DMS 273 treated with DMSO at 0.1 percent for 48 hours (cell line): ENCODE data around the gene TTC3.

Source experiments
- DNase-seq: peaks from one replicate; lab custom pipeline; 2025; lab: John Stamatoyannopoulos, UW

TTC3 gene

DNA sequence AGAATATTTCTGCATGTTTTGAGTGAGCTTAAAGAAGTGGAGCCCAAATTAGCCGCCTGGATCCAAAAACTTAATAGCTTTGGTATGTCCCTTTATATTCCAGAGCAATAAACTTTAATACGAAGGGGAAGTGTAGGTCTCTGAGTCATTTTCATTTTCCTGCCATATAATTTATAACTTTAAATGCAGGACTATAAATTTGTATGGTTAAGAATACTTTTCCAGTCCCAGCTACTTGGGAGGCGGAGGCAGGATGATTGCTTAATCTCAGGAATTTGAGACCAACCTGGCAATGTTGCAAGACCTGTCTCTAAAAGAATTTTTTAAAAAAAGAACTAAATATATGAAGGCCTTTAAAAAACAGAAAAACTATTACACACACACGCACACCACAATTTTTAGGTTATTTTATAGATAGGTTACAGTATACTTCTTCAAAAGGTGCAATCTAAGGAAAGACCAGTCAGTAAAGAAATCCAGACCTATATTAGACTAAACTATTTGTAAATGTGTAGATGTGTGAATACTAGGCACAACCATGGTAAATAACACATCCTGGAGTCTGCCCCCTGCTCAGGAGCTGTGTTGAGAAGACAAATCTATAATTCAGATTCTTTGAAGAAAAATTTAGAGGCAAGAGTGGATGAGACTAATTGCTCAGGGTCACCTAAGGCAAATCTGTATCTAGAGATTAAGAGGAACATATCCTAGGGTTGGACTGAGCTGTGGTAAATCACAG lies 80.3 kb downstream of the TTC3 start:
- DNase-seq, result no peak

DNA sequence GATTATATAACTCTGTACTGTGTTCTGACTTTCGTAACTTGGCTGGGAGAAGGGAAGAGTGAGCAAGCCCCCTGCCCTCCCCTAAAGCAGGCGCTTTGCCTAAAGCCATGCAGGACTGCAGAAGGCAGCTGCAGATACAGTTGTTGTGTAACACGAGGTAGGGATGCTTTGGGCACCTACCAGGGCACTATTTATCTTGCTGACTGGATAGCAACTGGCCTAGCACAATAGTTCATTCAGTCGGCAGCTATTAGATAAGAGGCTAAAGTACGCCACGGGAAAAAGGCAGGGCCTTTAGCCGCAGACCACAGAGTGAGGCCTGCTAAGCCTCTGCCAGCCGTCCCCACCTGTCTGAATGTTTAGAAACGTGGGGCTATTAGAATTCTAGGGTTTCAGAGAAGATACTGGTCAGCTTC lies 80.9 kb downstream of the TTC3 start:
- no peak for DNase-seq

DNA sequence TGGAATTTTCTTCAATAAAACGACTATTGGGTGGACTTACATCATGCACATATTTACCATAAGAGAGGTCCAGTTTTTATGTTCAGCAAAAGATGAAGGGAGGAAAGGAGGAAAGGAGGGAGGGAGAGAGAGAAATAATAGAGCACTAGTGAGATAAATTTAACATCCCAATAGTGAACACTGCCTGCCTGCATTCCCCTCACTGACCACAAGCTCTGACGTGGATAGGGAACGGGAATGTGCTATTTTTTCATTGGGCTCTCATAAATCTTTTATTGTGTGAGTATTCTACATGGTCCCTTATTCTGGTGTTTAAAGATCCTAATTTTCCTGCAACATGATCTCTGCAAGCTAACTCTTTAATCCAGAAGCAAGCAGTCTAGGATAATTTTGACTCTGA lies 82.1 kb downstream of the TTC3 start:
- DNase-seq, result no peak

DNA sequence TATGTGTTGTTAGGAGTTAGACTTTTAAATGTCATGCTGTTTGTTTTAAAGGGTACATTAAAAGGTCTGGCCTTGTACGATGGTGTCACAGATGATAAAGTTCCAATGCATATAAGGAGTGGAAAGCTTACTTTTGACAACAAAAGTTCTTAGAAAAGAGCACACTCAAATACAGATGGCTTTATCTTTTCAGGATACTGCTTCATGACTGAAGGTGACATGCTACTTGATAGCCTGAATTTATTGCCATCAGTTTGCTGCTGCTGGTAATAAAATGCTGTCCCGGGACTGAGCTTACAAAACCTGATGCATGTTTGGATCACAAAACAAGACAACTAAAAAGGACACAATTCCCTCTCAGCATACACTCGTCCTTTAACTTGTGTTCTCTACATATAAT lies 84.9 kb downstream of the TTC3 start:
- no peak for DNase-seq

DNA sequence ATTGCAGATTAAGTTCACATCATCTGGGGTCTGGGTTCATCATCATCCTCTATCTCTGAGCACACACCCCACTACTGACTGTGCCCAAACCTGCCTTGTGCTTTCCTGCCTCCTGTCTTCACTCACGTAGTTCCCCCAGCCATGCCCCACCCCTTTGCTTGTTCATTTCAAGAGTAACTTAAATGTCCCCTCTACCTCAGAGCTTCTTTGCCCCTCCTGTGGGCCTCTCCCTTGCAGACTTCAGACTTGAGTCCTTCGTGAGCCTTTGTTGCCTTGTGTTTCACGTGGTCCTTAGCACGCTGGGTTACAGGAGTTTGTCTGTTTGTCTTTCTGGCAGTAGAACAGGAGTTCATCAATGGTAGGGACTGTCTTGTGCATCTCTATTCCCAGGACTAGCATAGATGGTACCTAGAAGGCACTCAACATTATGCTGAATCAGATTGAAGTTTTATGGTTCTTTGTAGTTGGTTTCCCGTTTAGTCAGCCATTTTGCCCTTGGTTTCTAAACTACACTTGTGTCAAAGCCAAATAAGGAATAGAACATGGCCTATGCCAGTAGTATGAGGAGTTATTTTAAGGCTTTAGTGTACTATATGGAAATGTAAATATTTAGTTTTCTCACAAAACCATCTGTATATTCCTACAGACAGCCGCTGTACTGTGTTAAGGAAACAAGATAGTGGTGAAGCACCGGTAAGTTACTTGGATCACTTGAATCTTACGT lies 86.2 kb downstream of the TTC3 start:
- DNase-seq, result no peak

DNA sequence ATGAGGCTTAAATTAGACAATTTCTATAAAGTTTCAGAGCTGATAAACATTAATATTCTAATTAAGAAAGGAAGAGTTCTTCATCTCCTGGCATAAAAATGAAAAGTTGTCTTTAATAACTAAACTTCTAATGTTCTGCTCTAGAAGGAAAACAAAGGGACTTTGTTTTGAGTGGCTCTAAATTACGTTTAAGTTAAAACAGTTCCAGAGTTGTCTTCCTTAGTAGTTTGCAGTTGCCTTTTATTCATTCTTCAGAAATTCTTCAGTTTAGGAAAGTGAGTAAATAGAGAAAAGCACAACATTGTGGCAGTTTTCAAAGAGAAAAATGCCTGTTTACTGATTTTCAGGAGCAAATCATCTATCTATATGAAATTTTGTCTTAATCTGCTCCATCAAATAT lies 86.9 kb downstream of the TTC3 start:
- DNase-seq, result no peak

DNA sequence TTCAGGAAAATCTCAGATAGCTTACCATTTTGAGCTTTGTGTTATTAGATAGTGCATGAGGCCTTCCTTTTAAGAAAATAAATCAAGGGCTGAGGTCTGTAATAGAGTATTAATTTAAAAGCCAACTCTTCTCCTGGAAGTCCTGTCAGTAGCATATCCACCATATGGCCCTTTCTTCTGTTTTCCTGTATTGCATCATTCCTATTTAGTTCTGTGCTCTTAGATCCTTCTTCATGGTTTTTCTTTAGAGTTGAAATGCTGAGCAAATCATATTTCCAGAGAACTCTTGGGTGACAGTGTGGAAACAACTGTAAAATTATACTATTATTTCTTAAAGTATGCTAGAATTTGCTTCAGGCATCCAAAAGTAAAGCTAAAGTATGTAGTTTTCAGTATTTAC lies 91.7 kb downstream of the TTC3 start:
- DNase-seq, result no peak

DNA sequence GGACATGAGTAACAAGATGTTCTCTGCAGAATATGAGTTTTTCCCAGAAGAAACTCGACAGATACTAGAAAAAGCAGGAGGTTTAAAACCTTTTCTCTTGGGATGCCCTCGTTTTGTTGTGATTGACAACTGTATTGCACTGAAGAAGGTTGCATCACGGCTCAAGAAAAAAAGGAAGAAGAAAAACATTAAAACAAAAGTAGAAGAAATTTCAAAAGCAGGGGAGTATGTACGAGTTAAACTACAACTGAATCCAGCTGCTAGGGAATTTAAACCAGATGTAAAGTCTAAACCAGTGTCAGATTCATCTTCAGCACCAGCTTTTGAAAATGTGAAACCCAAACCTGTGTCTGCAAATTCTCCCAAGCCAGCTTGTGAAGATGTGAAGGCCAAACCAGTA lies 92.5 kb downstream of the TTC3 start:
- DNase-seq, result no peak

DNA sequence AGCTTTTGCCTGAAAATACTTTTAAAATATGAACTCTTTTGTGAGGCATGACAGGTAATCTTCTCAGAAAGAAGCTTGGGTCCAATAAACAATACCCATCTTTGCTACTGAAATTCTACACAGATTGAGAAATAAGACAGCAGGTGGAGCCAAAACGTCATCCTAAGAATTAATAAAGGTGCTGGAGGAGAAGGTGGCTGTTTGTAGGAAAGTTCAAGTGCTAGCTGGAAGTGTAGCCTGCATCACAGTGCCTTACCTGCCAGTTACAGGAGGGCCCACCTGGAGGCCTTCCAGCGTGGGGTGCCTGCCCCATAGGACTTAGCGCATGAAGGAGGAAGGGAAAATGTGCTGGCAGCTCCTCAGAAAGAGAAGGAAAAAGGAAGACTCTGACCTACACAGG lies 93.7 kb downstream of the TTC3 start:
- DNase-seq, result no peak

DNA sequence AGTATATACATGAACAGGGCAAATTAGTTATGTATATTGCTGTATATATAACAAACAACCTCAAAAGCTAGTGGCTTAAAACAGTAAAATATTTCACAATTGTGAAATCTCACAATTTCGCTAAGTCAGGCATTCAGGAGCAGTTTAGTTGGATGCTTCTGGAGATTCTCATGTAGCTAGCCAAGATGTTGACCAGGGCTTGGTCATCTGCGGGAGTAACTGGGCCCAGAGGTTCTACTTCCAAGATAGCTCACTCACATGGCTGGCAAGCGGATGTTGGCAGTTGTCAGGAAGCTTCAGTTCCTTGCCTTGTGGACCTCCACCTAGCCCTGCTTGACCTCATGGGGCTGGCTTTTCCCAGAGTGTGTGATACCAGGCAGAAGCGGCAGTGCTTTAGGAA lies 95.6 kb downstream of the TTC3 start:
- DNase-seq, result no peak

DNA sequence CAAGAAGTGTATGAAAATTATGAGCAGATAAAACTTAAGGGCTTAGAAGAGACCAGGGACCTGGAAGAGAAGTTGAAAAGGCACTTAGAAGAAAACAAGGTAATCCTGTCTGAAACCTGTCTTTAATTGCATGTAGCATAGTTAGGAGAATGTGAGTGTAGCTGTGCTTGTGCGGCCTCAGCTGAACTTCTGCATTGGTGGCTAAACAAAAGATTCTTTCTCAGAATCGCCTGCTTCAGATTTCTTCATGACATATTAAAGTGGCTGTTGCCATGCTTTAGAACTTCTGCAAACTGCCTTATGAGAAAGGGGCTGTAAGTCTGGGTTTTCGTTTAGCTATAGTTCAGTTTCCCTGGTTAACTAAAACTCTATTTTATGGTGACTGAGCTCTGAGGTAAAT lies 99.6 kb downstream of the TTC3 start:
- no peak for DNase-seq

DNA sequence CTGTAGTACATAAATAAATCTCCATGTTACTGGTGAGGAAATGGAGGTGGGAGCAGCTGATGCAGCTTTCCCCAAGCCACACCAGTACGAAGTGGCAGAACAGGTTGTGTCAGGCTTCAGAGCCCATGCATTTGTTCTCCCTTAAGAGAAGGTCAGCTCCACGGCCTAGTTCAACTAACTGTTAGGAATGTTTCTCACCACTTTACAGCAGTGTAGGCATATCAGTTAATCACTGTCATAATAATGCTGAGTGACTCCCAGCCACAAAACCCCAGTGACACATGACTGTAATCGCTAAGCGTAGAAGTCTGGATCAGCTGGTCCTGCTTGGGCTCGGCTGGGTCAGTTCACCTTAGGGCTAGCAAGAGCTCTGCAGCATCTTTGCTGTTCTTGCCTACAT lies 103.7 kb downstream of the TTC3 start:
- no peak for DNase-seq

DNA sequence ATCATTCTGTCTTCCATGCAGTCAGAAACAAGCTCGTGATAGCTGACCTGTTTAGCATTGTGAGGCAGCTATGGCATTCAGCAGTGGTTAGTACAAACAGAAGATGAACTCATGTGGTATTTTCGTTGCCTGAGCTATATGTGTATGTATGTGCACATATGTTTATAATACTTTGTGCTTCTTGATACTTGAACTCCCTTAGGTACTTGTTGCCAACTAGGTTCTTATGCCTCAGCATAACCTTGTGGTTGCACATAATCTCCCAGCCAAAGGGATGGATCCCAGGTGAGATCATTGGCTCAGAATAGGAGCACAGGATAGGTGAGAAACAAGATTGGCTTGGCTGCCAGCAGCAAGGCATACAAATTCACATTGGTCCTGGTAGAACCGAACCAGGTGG lies 108.0 kb downstream of the TTC3 start:
- DNase-seq, result no peak

DNA sequence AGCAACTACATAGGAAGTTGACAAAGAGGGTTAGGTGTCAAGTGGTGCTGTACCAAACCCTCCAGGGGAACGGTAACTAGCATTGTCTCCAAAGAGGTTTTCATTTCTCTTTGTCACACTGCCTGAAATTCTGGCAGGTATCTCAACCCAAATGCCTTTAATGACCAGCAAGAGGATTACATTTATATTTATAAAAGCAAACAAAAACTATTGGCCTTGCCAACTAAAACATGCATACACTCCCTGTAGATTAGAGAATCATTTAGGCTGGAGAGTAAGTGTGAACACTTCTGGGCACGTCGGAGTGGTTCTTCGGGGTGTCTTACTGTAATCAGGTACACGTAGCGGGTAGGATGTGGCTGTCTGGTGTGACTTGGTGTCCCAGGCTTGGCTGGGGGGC lies 109.2 kb downstream of the TTC3 start:
- DNase-seq, result no peak

DNA sequence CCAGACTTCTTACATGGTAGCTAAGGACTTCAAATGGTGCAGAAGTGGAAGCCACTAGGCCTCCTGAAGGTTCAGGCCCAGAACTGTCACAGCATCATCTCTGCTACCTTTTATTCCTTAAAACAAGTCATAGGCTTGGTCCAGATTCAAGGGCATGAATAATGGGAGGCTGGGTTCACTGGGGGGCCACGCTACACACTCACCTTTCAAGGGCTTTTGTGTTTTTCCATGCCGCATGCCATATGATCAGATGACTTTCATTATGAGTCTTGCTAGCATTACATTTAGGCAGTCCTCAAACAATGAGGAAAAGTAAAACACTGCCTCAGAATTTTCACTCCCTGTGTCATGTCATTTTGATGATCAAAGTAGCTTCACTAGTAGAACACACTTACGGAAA lies 110.7 kb downstream of the TTC3 start:
- DNase-seq, result no peak

DNA sequence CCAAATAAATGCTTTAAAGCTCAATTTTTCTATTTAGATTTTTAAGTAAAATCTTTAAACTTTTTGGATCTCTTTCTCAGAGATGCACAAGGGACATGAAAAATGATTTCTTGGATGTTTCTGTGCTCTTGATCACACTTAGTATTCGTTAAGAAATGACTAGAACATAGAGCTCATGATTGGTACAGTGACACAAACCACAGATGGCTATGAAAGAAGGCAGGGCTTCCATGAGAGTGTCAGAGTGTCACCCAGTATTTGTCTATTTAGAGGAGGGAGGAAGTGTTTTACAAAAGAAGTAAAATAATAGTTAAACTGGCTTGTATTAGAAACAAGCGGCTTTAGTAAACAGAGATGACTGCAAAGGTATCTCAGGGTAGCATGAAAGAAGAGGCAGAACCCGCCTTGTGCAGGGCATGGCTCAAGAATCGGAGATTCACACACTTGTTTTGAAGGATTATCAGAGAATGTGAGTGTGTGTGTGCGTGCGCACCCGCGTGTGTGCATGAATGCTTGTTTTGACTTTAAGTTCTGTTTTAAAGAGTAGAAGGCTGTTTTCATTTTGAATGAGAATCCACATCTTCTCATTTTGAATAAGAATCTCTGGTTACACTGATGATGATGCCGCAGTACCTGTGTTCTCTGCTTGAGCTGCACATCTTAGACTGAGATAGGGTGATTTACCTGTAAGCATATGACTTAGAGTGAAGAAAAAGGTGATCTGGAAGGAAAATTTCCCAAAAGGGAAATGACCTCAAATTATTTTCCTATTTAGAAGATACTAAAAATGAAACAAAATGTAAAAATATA lies 111.9 kb downstream of the TTC3 start:
- no peak for DNase-seq

DNA sequence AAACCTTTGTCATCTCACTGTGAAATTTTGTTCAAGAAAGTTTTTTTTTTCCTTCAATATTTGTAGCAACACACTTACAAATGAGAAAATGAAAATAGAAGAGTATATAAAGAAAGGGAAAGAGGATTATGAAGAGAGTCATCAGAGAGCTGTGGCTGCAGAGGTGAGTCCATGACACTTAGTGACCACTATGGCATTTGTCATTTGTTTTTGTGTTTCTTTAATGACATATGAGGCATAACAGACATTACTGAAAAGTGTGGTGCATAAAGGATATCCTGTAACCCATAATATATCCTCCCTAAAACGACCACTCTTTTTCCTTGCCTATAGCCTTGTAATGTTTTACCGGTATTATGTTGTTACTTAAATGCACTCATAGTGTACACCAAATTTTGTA lies 113.9 kb downstream of the TTC3 start:
- no peak for DNase-seq

DNA sequence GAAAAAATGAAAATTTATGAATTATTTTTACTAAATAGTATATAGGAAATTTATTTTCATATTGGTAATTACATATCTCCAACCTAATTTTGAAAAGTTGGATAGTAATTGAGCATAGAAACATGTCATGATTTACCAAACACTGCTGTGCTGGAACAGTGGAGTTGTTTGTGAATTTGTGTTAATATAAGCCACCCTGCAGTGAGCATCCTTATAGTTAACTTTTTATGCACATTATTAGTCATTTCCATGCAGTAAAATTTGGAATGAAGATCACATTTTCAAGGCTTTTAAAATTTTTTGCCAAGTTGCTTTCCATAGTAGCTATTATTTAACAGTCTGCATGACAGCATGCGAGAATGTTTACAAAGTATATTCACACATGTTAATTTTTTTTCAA lies 115.8 kb downstream of the TTC3 start:
- no peak for DNase-seq

DNA sequence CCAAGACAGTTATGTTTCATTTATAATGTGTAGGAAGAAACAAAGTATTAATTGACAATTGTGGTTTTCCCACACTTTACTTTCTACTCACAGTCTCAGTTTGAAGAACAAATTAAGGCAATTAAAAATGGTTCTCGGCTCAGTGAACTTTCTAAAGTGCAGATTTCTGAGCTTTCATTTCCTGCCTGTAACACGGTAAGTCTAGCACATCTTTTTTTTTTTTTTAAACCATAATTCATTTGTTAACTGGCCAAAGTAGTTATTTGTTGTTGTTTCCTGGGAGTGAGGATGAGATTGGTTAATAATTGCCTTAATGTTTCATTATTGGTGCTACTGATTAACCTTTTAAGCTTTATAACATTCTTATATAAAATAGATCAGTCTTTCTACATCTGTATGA lies 119.0 kb downstream of the TTC3 start:
- DNase-seq, result no peak

DNA sequence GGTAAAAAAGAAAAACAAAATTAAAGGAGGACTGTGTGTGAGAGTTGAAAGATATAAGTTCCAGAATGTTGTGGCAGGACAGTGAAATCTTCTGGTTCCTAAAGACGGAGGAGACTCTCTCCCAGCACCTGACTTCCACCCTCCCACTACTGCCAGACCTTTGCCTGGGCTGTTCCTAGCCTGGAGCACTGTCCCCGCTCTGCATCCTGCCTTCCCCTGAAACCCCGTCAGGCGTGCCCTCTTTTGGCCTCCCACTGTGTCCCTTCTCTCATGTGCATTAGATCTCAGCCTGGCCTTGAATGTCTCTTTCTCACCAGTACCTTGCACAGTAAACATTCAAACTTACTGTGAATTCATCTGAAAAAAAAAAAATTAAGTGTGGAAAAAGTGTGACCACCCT lies 120.0 kb downstream of the TTC3 start:
- DNase-seq, result no peak

DNA sequence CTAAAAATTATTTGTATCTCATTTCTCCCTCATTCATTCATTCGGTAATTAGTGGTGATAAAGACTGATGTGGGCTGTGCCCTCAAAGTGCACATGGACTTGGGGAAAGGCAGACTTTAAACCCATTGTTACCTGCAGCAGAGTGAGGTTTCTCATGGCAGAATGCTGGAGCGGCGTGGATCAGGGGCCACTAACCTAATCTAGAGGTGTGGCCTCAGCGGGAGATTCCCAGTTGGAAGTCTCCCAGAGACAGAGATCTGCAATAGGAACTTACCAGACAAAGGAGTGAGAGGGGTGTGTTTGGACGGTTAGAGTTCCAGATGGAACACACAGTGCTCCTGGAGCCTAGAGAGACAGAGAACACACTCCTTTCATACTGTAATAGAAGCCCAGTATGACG lies 120.6 kb downstream of the TTC3 start:
- DNase-seq, result no peak

DNA sequence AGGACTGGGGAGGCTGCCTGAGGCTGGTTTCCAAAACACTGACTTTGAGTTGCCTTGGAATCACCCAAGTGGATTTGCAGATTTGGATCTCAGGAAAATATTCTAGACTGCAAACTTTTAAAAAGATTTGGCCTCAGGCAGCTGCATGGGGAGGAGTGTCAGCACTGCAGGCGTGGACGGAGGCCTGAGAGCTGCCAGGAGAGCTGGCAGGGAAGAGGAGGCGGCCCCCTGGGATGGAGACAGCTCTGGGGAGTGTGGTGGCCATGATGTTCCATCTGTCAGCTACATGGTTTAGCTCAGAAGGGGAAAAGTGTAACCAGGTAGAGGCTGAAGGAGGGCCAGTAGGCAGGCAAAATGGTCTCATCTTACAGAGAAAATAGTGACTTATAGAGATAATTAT lies 122.0 kb downstream of the TTC3 start:
- no peak for DNase-seq

DNA sequence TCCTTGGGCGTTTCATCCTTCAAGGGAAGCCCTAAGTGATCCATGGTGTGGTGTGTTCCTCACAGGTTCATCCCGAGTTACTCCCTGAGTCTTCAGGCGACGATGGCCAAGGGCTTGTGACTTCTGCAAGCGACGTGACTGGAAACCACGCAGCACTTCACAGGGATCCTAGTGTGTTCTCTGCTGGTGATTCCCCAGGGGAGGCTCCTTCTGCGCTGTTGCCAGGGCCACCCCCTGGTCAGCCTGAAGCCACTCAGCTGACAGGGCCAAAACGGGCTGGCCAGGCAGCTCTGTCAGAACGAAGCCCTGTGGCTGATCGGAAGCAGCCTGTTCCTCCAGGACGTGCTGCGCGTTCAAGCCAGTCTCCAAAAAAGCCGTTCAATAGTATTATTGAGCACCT lies 122.6 kb downstream of the TTC3 start:
- DNase-seq, result no peak
